ENCODE data around the gene TMEM17. TPM values are rescaled to one million over a fixed set of nuclear protein-coding genes. Genes with fewer than 3 reads are reported as not detected.

TMEM17 gene
- total RNA-seq, 1 experiment from 2014 or later: 4.1 TPM

DNA sequence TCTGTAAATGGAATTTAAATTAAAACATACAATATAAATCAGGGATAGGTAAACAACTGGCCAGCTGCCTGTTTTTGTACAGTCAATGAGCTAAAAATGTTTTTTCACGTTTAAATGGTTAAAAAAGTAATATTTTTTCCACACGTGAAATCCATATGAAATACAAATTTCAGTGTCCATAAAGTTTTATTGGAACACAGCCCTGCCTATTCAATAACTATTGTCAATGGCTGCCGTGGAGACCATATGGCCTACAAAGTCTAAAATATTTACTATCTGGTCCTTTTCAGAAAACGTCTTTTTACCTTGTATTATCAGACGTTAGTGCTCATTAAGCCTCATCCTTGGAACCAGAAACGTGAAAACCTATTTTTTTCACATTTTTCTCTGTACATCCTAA lies 1.3 kb downstream of the TMEM17 start:
- no peak for DNase-seq (ENCODE audit: low read depth, low spot score)
- no peak for ATAC-seq
- Histone ChIP-seq H3K36me3 (ENCODE audit: control insufficient read depth, insufficient read depth, low read length) (no peaks in the 10 kb centered on the region), H3K27me3 (ENCODE audit: control insufficient read depth, insufficient read depth, low read length) (no peaks in the 10 kb centered on the region), H3K9me3 (ENCODE audit: control insufficient read depth, insufficient read depth, low read depth, low read length) (no peaks in the 10 kb centered on the region), H3K4me3 (ENCODE audit: low read depth in 2 of 2, low read length in 2 of 2) (no peak overlapping the region), H3K4me1 (ENCODE audit: control insufficient read depth, insufficient read depth, low read length) (peaks cover 7% of the 10 kb centered on the region), H3K27ac (ENCODE audit: low read length) (peak overlapping the region; percentile 81)
- no TSS peak for BruUV-seq (replicated peaks)
- CTCF ChIA-PET: no interaction called here
- intact Hi-C loops (cut with micrococcal nuclease; ENCODE audit: unreplicated experiment): no loop called here
- in situ Hi-C loops (cut with HindIII; ENCODE audit: low pct_unique_long_range_greater_than_20kb, low sequenced_read_pairs): no loop called here
- POLR2A ChIA-PET: no interaction called here
- no peak for TF ChIP-seq POLR2AphosphoS5 (IDR thresholded peaks at IDR 0.05; ENCODE audit: low read depth, low read length)
- TF ChIP-seq SIN3A (IDR thresholded peaks at IDR 0.05; ENCODE audit: borderline replicate concordance, insufficient read depth, low read depth, low read length): no peak
- TF ChIP-seq TCF7L2 (IDR thresholded peaks at IDR 0.05; ENCODE audit: low read depth, low read length): no peak
- no peak for TF ChIP-seq REST (IDR thresholded peaks at IDR 0.05; ENCODE audit: insufficient read depth in 1 of 2, low read depth in 2 of 2, low read length in 1 of 2)
- TF ChIP-seq CTCF (IDR thresholded peaks at IDR 0.05): no peak

DNA sequence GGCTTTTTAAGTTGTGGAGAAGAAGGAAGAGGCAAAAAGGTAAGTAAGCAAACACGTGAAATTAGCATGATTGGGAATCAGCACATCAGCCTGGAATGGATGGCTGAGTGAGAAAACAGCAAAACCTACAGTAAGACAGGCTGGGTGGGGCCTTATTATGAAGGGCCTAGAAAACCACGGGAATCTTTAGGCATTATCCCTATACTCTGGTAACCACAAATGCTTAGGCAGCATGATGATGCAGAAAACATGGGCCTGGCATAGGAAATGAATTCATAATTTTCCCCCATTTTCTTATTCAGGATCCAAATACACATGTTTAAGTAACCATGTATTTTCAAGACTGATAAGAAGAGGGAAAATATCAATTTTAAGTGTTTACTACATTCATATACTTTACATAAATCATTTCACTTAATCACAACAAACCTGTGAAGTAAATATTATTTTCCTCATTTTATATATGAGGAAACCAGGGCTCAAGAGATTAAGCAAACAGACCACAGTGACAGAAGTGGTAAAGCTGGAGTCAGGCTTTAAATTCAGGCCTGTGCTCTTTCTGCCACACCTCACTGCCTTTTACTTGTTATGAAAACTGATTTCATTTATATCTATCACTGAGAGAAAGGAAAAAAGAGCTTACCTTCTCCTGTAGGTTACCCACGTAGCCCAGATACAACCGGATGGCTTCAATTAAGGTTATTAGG lies 4.0 kb downstream of the TMEM17 start:
- ChIA-PET CTCF (interaction anchor here (0.6 kb wide), 1 partner anchor 1734 kb away, joined by 5 read pairs; no protein-coding TSS in a partner anchor), POLR2A (no interaction called here)
- Histone ChIP-seq H3K9me3 (ENCODE audit: control insufficient read depth, insufficient read depth, low read depth, low read length) (no peaks in the 10 kb centered on the region), H3K4me3 (ENCODE audit: low read depth in 2 of 2, low read length in 2 of 2) (no peak overlapping the region), H3K36me3 (ENCODE audit: control insufficient read depth, insufficient read depth, low read length) (no peaks in the 10 kb centered on the region), H3K27ac (ENCODE audit: low read length) (no peak overlapping the region), H3K4me1 (ENCODE audit: control insufficient read depth, insufficient read depth, low read length) (peaks cover 7% of the 10 kb centered on the region), H3K27me3 (ENCODE audit: control insufficient read depth, insufficient read depth, low read length) (no peaks in the 10 kb centered on the region)
- DNase-seq (ENCODE audit: low read depth, low spot score) (no peak), ATAC-seq (no peak)
- BruUV-seq (replicated peaks): no TSS peak
- intact Hi-C loops (cut with micrococcal nuclease; ENCODE audit: unreplicated experiment): no loop called here
- in situ Hi-C loops (cut with HindIII; ENCODE audit: low pct_unique_long_range_greater_than_20kb, low sequenced_read_pairs): no loop called here
- TF ChIP-seq REST (IDR thresholded peaks at IDR 0.05; ENCODE audit: insufficient read depth in 1 of 2, low read depth in 2 of 2, low read length in 1 of 2) (no peak), CTCF (IDR thresholded peaks at IDR 0.05) (no peak), TCF7L2 (IDR thresholded peaks at IDR 0.05; ENCODE audit: low read depth, low read length) (no peak), POLR2AphosphoS5 (IDR thresholded peaks at IDR 0.05; ENCODE audit: low read depth, low read length) (no peak), SIN3A (IDR thresholded peaks at IDR 0.05; ENCODE audit: borderline replicate concordance, insufficient read depth, low read depth, low read length) (no peak)

Data from Panc1 (cell line).